ENCODE measurements around the gene EXOC4. TPM values are rescaled to one million over a fixed set of nuclear protein-coding genes. Genes with fewer than 3 reads are reported as not detected.

EXOC4 gene
- total and polyA plus RNA-seq, 2 experiments from 2014 or later: 23.9 to 51.7 TPM

GRCh38 chr7:133688483-133689239 is 435.8 kb downstream of the EXOC4 start:
- TF ChIP-seq EZH2 (IDR thresholded peaks at IDR 0.05; ENCODE audit: insufficient read depth, poor library complexity, severe bottlenecking) (no peak), EZH2phosphoT487 (IDR thresholded peaks at IDR 0.05; ENCODE audit: insufficient read depth, low read depth) (no peak)
- Histone ChIP-seq H3K9ac (no peak overlapping the region), H3K27me3 (replicated peaks; ENCODE audit: insufficient read depth) (no peaks in the 10 kb centered on the region), H3K27ac (peak overlapping the region; percentile 60), H3K79me2 (ENCODE audit: insufficient read depth) (no peaks in the 10 kb centered on the region), H3K4me3 (no peak overlapping the region), H2AFZ (no peak overlapping the region), H3K4me2 (ENCODE audit: unreplicated experiment) (peak overlapping the region; percentile 43), H3K36me3 (ENCODE audit: low read depth) (no peaks in the 10 kb centered on the region), H3K9me2 (ENCODE audit: insufficient read depth) (no peaks in the 10 kb centered on the region), H3K9me3 (ENCODE audit: low read depth) (no peaks in the 10 kb centered on the region), H4K20me1 (ENCODE audit: insufficient read depth) (no peaks in the 10 kb centered on the region), H3F3A (ENCODE audit: insufficient read depth) (peaks cover 29% of the 10 kb centered on the region), H3K4me1 (ENCODE audit: insufficient read depth) (peaks cover 41% of the 10 kb centered on the region)
- 26 to 29% methylated on average over 3 of the region's 3 CpGs for WGBS, 2 experiments (ENCODE audit: low coverage in 1 of 2, low lambda C conversion rate in 2 of 2, missing lambda C conversion rate in 2 of 2)
- peak; percentile 77 for DNase-seq
- in situ Hi-C loops (cut with MboI): no loop called here

GRCh38 chr7:133690740-133691139 is 437.9 kb downstream of the EXOC4 start:
- Histone ChIP-seq H3K9me2 (ENCODE audit: insufficient read depth) (no peaks in the 10 kb centered on the region), H3K27me3 (replicated peaks; ENCODE audit: insufficient read depth) (no peaks in the 10 kb centered on the region), H3K4me1 (ENCODE audit: insufficient read depth) (peaks cover 41% of the 10 kb centered on the region), H2AFZ (no peak overlapping the region), H3K36me3 (ENCODE audit: low read depth) (no peaks in the 10 kb centered on the region), H3K4me3 (no peak overlapping the region), H3F3A (ENCODE audit: insufficient read depth) (peaks cover 29% of the 10 kb centered on the region), H3K4me2 (ENCODE audit: unreplicated experiment) (no peak overlapping the region), H3K9me3 (ENCODE audit: low read depth) (no peaks in the 10 kb centered on the region), H4K20me1 (ENCODE audit: insufficient read depth) (no peaks in the 10 kb centered on the region), H3K79me2 (ENCODE audit: insufficient read depth) (no peaks in the 10 kb centered on the region), H3K27ac (no peak overlapping the region), H3K9ac (no peak overlapping the region)
- no peak for TF ChIP-seq EZH2phosphoT487 (IDR thresholded peaks at IDR 0.05; ENCODE audit: insufficient read depth, low read depth)
- TF ChIP-seq EZH2 (IDR thresholded peaks at IDR 0.05; ENCODE audit: insufficient read depth, poor library complexity, severe bottlenecking): no peak
- in situ Hi-C loops (cut with MboI): no loop called here
- no peak for DNase-seq
- WGBS, 2 experiments (ENCODE audit: low coverage in 1 of 2, low lambda C conversion rate in 2 of 2, missing lambda C conversion rate in 2 of 2): 97 to 99% methylated on average over 4 of the region's 4 CpGs

GRCh38 chr7:133691727-133692610 is 439.1 kb downstream of the EXOC4 start:
- no peaks in the 10 kb centered on the region for H3K79me2 ChIP-seq (ENCODE audit: insufficient read depth)
- peak; percentile 71 for DNase-seq

GRCh38 chr7:133693281-133693680 is 440.4 kb downstream of the EXOC4 start:
- Histone ChIP-seq H3K27me3 (replicated peaks; ENCODE audit: insufficient read depth) (no peaks in the 10 kb centered on the region), H3K79me2 (ENCODE audit: insufficient read depth) (no peaks in the 10 kb centered on the region), H3K4me1 (ENCODE audit: insufficient read depth) (peaks cover 35% of the 10 kb centered on the region), H3K4me3 (no peak overlapping the region), H4K20me1 (ENCODE audit: insufficient read depth) (no peaks in the 10 kb centered on the region), H3F3A (ENCODE audit: insufficient read depth) (peaks cover 24% of the 10 kb centered on the region), H2AFZ (no peak overlapping the region), H3K9me3 (ENCODE audit: low read depth) (no peaks in the 10 kb centered on the region), H3K9me2 (ENCODE audit: insufficient read depth) (no peaks in the 10 kb centered on the region), H3K4me2 (ENCODE audit: unreplicated experiment) (no peak overlapping the region), H3K27ac (no peak overlapping the region), H3K36me3 (ENCODE audit: low read depth) (no peaks in the 10 kb centered on the region), H3K9ac (no peak overlapping the region)
- no peak for DNase-seq
- 88 to 89% methylated on average over 5 of the region's 5 CpGs for WGBS, 2 experiments (ENCODE audit: low coverage in 1 of 2, low lambda C conversion rate in 2 of 2, missing lambda C conversion rate in 2 of 2)
- no peak for TF ChIP-seq EZH2 (IDR thresholded peaks at IDR 0.05; ENCODE audit: insufficient read depth, poor library complexity, severe bottlenecking)
- no peak for TF ChIP-seq EZH2phosphoT487 (IDR thresholded peaks at IDR 0.05; ENCODE audit: insufficient read depth, low read depth)
- in situ Hi-C loops (cut with MboI): no loop called here

More at GRCh38 chr7:133691727-133692610, 439.1 kb downstream of the EXOC4 start:
- H3K9ac ChIP-seq: no peak overlapping the region
- H4K20me1 ChIP-seq (ENCODE audit: insufficient read depth): no peaks in the 10 kb centered on the region
- H3K27ac ChIP-seq: 0 out of 2 replicates have a peak overlapping the region, but pooled peaks have one; percentile 4
- no peak for TF ChIP-seq EZH2phosphoT487 (IDR thresholded peaks at IDR 0.05; ENCODE audit: insufficient read depth, low read depth)
- TF ChIP-seq EZH2 (IDR thresholded peaks at IDR 0.05; ENCODE audit: insufficient read depth, poor library complexity, severe bottlenecking): no peak
- peak overlapping the region; percentile 32 for H3K4me2 ChIP-seq (ENCODE audit: unreplicated experiment)
- in situ Hi-C loops (cut with MboI): no loop called here
- peaks cover 41% of the 10 kb centered on the region for H3K4me1 ChIP-seq (ENCODE audit: insufficient read depth)
- H3K36me3 ChIP-seq (ENCODE audit: low read depth): no peaks in the 10 kb centered on the region
- 73 to 75% methylated on average over 4 of the region's 4 CpGs for WGBS, 2 experiments (ENCODE audit: low coverage in 1 of 2, low lambda C conversion rate in 2 of 2, missing lambda C conversion rate in 2 of 2)
- no peaks in the 10 kb centered on the region for H3K9me3 ChIP-seq (ENCODE audit: low read depth)
- H3K4me3 ChIP-seq: no peak overlapping the region
- H3F3A ChIP-seq (ENCODE audit: insufficient read depth): peaks cover 29% of the 10 kb centered on the region
- no peaks in the 10 kb centered on the region for H3K27me3 ChIP-seq (replicated peaks; ENCODE audit: insufficient read depth)
- H2AFZ ChIP-seq: no peak overlapping the region
- H3K9me2 ChIP-seq (ENCODE audit: insufficient read depth): no peaks in the 10 kb centered on the region
